Karpas-422 (cell line): ENCODE data around the gene HIVEP3. TPM values are rescaled to one million over a fixed set of nuclear protein-coding genes. Genes with fewer than 3 reads are reported as not detected.

Source experiments
- DNase-seq: peaks from one replicate; pipeline ENCODE4 v3.0.0-alpha.2; 2015
- H2AFZ ChIP-seq: fragments of 200-600 bp; sonication (generic); 2 replicates; pipeline ENCODE4 v1.6.1; 2014; ENCODE audit warnings: antibody characterized with exemption, low read length, mixed read lengths
- H3K27ac ChIP-seq: fragments of 200-600 bp; sonication (generic); 2 replicates; pipeline ENCODE4 v1.5.1; 2014; ENCODE audit warnings: mild to moderate bottlenecking, low read length, moderate library complexity
- H3K27me3 ChIP-seq: fragments of 200-600 bp; sonication (generic); 2 replicates; pipeline ENCODE4 v1.6.1; 2014; ENCODE audit warnings: low read length, mixed read lengths
- H3K36me3 ChIP-seq: fragments of 200-600 bp; sonication (generic); 2 replicates; pipeline ENCODE4 v1.6.1; 2014; ENCODE audit warnings: low read length, mixed read lengths; ENCODE audit not compliant: insufficient read depth
- H3K4me1 ChIP-seq: fragments of 200-600 bp; sonication (generic); 2 replicates; pipeline ENCODE4 v1.6.1; 2014; ENCODE audit warnings: mild to moderate bottlenecking, low read length, mixed read lengths
- H3K4me2 ChIP-seq: fragments of 200-600 bp; sonication (generic); 2 replicates; pipeline ENCODE4 v1.6.1; 2014; ENCODE audit warnings: low read length, low read depth, mild to moderate bottlenecking; ENCODE audit not compliant: poor library complexity, severe bottlenecking
- H3K4me3 ChIP-seq: fragments of 200-600 bp; sonication (generic); 2 replicates; pipeline ENCODE4 v1.5.1; 2014; ENCODE audit warnings: mild to moderate bottlenecking, antibody characterized with exemption, low read length, mixed read lengths
- H3K79me2 ChIP-seq: fragments of 200-600 bp; sonication (generic); 2 replicates; pipeline ENCODE4 v1.6.1; 2014; ENCODE audit warnings: mild to moderate bottlenecking, low read length, mixed read lengths
- H3K9ac ChIP-seq: fragments of 200-600 bp; sonication (generic); 2 replicates; pipeline ENCODE4 v1.6.0; 2014; ENCODE audit warnings: low read length
- H3K9me2 ChIP-seq: fragments of 200-600 bp; sonication (generic), shearing (Covaris generic); replicated peaks from 2 replicates; pipeline ENCODE4 v1.6.0; 2014; ENCODE audit warnings: mild to moderate bottlenecking, low read length, moderate library complexity; ENCODE audit not compliant: insufficient read depth
- H3K9me3 ChIP-seq: fragments of 300-700, 200-600 bp; sonication (generic); 2 replicates; pipeline ENCODE4 v1.6.1; 2014; ENCODE audit warnings: low read length, mixed read lengths
- H4K20me1 ChIP-seq: fragments of 200-600 bp; sonication (generic); 2 replicates; pipeline ENCODE4 v1.6.1; 2014; ENCODE audit warnings: mild to moderate bottlenecking, antibody characterized with exemption, low read length, low read depth; ENCODE audit not compliant: insufficient read depth
- total RNA-seq: library from RNA; depleted of rRNA; stranded (reverse); fragments of >200 nt; shearing (Covaris generic); gene quantifications from 2 replicates; pipeline ENCODE4 v1.2.3, GENCODE V29; 2014; ENCODE audit warnings: low replicate concordance

HIVEP3 gene
- total RNA-seq, 1 experiment from 2014 or later: 1.3 TPM

DNA sequence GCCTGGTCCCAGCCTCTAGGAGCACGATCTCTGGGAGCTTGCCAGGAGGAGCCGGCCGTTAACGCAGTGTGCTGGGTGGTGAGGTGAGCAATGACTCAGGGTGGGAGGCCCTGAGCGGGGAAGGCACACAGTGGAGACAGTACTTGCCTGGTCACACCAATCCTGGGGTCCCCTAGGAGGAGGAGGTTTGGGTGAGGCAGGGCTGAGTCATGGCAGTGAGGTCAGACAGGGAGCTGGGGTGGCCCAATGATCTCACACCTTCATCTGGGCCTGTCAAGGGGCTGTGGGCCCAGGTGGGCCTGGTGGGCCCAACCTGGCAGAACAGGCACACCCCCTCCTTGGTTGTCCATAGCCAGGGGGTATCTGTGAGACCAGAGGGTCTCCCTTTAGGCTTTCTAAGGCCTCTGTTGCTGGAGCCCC is 425.6 kb downstream of the HIVEP3 start:
- no peaks in the 10 kb centered on the region for H4K20me1 ChIP-seq

GRCh38 chr1:41492341-41492848 is 426.3 kb downstream of the HIVEP3 start:
- H3K9ac ChIP-seq: no peak overlapping the region
- DNase-seq: peak; percentile 90
- peaks cover 8% of the 10 kb centered on the region for H3K4me1 ChIP-seq
- H3K27ac ChIP-seq: no peak overlapping the region
- H4K20me1 ChIP-seq: no peaks in the 10 kb centered on the region
- no peaks in the 10 kb centered on the region for H3K79me2 ChIP-seq
- H3K9me3 ChIP-seq: no peaks in the 10 kb centered on the region
- H3K4me3 ChIP-seq: no peak overlapping the region
- no peak overlapping the region for H2AFZ ChIP-seq
- no peaks in the 10 kb centered on the region for H3K27me3 ChIP-seq
- no peaks in the 10 kb centered on the region for H3K9me2 ChIP-seq
- no peaks in the 10 kb centered on the region for H3K36me3 ChIP-seq
- no peak overlapping the region for H3K4me2 ChIP-seq

More for the DNA sequence above, 425.6 kb downstream of the HIVEP3 start:
- Histone ChIP-seq H3K4me1 (peaks cover 5% of the 10 kb centered on the region), H3K27me3 (no peaks in the 10 kb centered on the region), H3K27ac (no peak overlapping the region), H3K9ac (no peak overlapping the region), H3K79me2 (no peaks in the 10 kb centered on the region), H2AFZ (no peak overlapping the region), H3K9me2 (no peaks in the 10 kb centered on the region), H3K4me2 (no peak overlapping the region), H3K9me3 (no peaks in the 10 kb centered on the region), H3K4me3 (no peak overlapping the region), H3K36me3 (no peaks in the 10 kb centered on the region)
- DNase-seq: no peak

GRCh38 chr1:41490911-41491310 is 427.8 kb downstream of the HIVEP3 start:
- Histone ChIP-seq H3K36me3 (no peaks in the 10 kb centered on the region), H3K9ac (no peak overlapping the region), H3K4me1 (peaks cover 20% of the 10 kb centered on the region), H3K4me2 (no peak overlapping the region), H4K20me1 (no peaks in the 10 kb centered on the region), H3K79me2 (no peaks in the 10 kb centered on the region), H2AFZ (no peak overlapping the region), H3K9me2 (no peaks in the 10 kb centered on the region), H3K4me3 (no peak overlapping the region), H3K9me3 (no peaks in the 10 kb centered on the region), H3K27ac (no peak overlapping the region), H3K27me3 (no peaks in the 10 kb centered on the region)
- no peak for DNase-seq

DNA sequence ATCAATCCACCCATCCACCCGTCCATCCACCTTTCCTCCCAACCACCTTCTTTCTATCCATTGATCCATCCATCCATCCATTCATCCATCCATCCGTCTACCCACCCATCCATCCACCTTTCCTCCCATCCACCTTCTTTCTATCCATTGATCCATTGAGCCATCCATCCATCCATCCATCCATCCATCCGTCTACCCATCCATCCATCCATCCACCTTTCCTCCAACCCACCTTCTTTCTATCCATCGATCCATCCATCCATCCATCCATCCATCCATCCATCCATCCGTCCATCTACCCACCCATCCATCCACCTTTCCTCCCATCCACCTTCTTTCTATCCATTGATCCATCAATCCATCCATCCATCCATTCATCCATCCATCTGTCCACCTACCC is 429.2 kb downstream of the HIVEP3 start:
- DNase-seq: no peak
- Histone ChIP-seq H3K4me1 (peaks cover 20% of the 10 kb centered on the region), H3K9me3 (no peaks in the 10 kb centered on the region), H3K9ac (no peak overlapping the region), H3K36me3 (no peaks in the 10 kb centered on the region), H3K4me3 (no peak overlapping the region), H2AFZ (no peak overlapping the region), H3K4me2 (no peak overlapping the region), H3K9me2 (no peaks in the 10 kb centered on the region), H3K27me3 (no peaks in the 10 kb centered on the region), H3K79me2 (no peaks in the 10 kb centered on the region), H4K20me1 (no peaks in the 10 kb centered on the region), H3K27ac (no peak overlapping the region)

DNA sequence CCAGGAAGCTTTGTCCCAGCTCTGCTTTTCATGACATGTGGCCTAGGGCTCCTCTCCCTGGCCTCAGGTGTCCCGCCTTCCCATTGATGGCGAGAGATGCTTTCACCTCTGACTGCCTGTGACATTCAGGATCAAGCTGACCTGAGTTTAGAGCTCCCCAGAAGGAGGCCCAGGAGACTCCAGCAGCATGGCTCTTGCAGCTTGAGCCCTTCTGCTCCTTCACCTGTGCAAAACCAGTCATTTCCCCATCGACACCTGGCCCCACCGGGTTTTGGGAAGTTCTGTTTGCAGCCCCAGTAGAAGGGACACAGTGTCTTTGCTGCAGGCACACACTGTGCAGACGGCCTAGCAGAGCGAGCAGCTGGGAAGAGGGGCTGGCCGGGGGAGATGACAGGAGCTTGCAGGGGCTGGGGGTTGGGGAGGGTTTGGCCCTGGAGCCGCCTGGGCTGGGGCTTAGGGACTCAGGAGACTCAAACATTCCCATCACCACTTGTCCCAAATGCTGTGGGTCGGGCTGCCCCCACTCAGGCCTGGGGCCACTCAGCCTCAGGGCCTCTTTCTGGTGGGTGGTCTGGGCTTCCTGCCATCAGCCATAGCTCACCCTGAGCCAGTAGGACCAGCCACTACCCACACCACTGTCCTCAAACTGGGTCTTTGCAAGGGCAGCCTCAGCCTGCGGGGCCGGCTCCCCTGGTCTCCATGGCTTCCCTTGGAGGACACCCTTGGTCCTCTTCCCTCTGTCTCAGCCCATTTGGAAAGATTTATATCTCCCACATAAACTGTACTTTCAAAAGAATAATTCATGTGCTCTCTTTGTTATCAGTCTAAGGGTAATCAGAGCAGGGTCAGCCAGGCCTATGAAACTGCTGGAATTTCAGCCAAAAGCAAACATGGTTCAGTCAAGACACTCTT is 430.4 kb downstream of the HIVEP3 start:
- H3K36me3 ChIP-seq: no peaks in the 10 kb centered on the region
- peaks cover 20% of the 10 kb centered on the region for H3K4me1 ChIP-seq
- no peak overlapping the region for H3K4me3 ChIP-seq
- H3K27ac ChIP-seq: no peak overlapping the region
- no peaks in the 10 kb centered on the region for H3K27me3 ChIP-seq
- H3K9ac ChIP-seq: no peak overlapping the region
- H2AFZ ChIP-seq: no peak overlapping the region
- H3K4me2 ChIP-seq: no peak overlapping the region
- DNase-seq: no peak
- no peaks in the 10 kb centered on the region for H3K9me3 ChIP-seq
- no peaks in the 10 kb centered on the region for H3K9me2 ChIP-seq
- H3K79me2 ChIP-seq: no peaks in the 10 kb centered on the region
- no peaks in the 10 kb centered on the region for H4K20me1 ChIP-seq

DNA sequence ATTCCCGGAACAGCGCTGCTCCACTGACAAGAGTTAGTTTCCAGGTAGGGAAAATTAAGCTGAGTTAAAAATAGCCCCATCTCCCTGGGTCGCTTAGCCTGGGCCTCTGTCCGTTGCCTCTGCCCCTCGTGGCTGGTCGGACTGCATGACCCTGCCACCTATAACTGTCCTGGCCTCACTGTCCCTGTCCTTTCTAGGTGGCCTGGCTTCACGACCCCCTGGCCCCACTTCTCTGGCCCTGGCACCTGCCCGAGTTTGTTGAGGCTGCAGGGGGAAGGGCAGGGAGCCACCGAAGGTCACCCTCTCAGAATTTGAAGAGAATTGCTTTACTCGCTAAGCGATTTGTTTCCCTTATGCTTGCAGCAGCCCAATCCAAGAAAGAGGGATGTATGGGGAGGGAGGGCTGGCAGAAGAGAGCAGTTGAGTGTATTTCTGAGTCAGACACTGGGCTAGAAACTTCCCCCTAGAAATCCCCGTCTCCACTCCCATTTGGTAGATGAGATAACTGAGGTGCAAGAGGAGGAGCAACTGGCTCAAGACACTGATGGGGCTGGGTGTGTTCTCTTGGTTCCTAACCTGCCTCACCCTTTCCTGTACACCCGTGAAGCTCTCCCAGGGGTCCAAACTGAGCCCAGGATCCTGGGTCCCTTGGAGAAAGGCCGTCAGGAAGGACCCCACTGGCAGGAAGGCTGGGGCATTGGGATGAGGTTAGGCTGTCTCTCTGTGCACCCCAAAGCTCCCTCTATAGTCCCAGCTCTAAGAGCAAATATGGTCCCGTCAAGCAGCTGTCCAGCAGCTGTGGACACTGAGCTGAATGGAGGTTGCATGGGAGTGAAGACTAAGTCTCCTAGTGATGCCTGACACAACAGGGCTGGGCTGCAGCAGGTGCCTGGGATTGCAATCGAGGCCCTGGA is 431.3 kb downstream of the HIVEP3 start:
- H3K9ac ChIP-seq: no peak overlapping the region
- no peaks in the 10 kb centered on the region for H3K79me2 ChIP-seq
- no peaks in the 10 kb centered on the region for H4K20me1 ChIP-seq
- no peaks in the 10 kb centered on the region for H3K9me2 ChIP-seq
- no peaks in the 10 kb centered on the region for H3K36me3 ChIP-seq
- peaks cover 20% of the 10 kb centered on the region for H3K4me1 ChIP-seq
- no peaks in the 10 kb centered on the region for H3K27me3 ChIP-seq
- no peak overlapping the region for H3K4me3 ChIP-seq
- peak overlapping the region; percentile 23 for H3K4me2 ChIP-seq
- DNase-seq: no peak
- H2AFZ ChIP-seq: no peak overlapping the region
- H3K9me3 ChIP-seq: no peaks in the 10 kb centered on the region
- no peak overlapping the region for H3K27ac ChIP-seq

DNA sequence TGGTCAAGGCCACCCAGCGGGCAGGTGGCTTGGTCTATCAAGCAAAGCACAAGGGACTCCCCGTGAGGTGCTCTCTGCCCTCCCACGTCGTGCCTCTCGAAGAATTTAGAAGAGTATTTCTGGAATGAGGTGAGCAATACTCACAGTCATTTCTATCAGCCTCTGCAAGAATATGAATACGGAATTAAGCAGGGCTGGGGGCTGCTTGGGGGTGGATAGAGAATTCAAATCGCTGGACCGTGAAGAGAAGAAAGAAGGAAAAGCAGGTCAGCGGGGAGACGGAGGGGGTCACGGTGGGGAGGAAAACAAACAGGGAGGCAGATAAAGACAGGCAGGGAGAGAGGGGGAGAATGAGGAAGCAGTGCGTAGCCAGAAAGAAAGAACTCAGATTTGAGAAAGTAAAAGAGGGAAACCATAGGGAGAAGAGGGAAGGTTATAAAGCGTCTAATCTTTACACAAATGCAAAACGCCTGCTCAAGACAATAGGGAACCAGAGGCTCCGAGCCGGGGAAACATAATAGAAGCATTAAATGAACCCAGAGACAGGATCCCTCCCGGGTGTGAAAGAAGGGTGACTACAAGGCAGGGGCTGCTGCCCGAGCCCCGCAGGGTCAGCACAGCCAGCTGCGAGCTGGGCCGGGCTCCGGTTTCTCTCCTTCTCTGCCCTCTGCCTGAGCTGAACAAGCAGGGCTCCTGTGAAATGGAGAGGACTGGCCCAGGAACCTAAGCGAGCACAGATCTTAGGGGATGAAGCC is 432.2 kb downstream of the HIVEP3 start:
- H2AFZ ChIP-seq: no peak overlapping the region
- H3K9ac ChIP-seq: no peak overlapping the region
- H4K20me1 ChIP-seq: no peaks in the 10 kb centered on the region
- no peaks in the 10 kb centered on the region for H3K36me3 ChIP-seq
- no peaks in the 10 kb centered on the region for H3K9me2 ChIP-seq
- H3K9me3 ChIP-seq: no peaks in the 10 kb centered on the region
- no peak overlapping the region for H3K4me3 ChIP-seq
- H3K27me3 ChIP-seq: no peaks in the 10 kb centered on the region
- DNase-seq: no peak
- H3K79me2 ChIP-seq: no peaks in the 10 kb centered on the region
- peaks cover 20% of the 10 kb centered on the region for H3K4me1 ChIP-seq
- peak overlapping the region; percentile 23 for H3K4me2 ChIP-seq
- no peak overlapping the region for H3K27ac ChIP-seq
